ENCODE measurements around the gene DNASE1L1.
A peak's percentile ranks its signal among the peaks of the same experiment; 100 is the strongest.

DNASE1L1 gene

GRCh38 chrX:154383359-154384283, 25.4 kb downstream of the DNASE1L1 start:
- no peak for DNase-seq (ENCODE audit: low read depth, low spot score)

- DNase-seq (ENCODE audit: low read depth, low spot score) = no peak
Observed at GRCh38 chrX:154382483-154383069, 26.5 kb downstream of the DNASE1L1 start.

GRCh38 chrX:154381271-154381670, 27.8 kb downstream of the DNASE1L1 start:
- DNase-seq (ENCODE audit: low read depth, low spot score) = no peak

- no peak for DNase-seq (ENCODE audit: low read depth, low spot score)
Observed at GRCh38 chrX:154380787-154381186, 28.3 kb downstream of the DNASE1L1 start.

GRCh38 chrX:154380153-154380552, 28.9 kb downstream of the DNASE1L1 start:
- DNase-seq (ENCODE audit: low read depth, low spot score) = no peak

GRCh38 chrX:154379569-154379951, 29.5 kb downstream of the DNASE1L1 start:
- no peak for DNase-seq (ENCODE audit: low read depth, low spot score)

- peak; percentile 97 for DNase-seq (ENCODE audit: low read depth, low spot score)
Observed at GRCh38 chrX:154378799-154379568, 30.1 kb downstream of the DNASE1L1 start, which contains the start of gene EMD. Gene EMD, plus strand, starts transcription at chrX:154379295. Its CDS starts 190 bp downstream, at chrX:154379485.

- no peak for DNase-seq (ENCODE audit: low read depth, low spot score)
Observed at GRCh38 chrX:154378059-154378798, 30.8 kb downstream of the DNASE1L1 start.

GRCh38 chrX:154376774-154377173, 32.3 kb downstream of the DNASE1L1 start:
- DNase-seq (ENCODE audit: low read depth, low spot score) = no peak

GRCh38 chrX:154375156-154375504, 33.9 kb downstream of the DNASE1L1 start:
- no peak for DNase-seq (ENCODE audit: low read depth, low spot score)

- no peak for DNase-seq (ENCODE audit: low read depth, low spot score)
Observed at GRCh38 chrX:154374313-154375155, 34.5 kb downstream of the DNASE1L1 start, which contains the start of gene FLNA. Gene FLNA, minus strand, starts transcription at chrX:154374634. Its CDS starts 3,389 bp downstream, at chrX:154371245.

- no peak for DNase-seq (ENCODE audit: low read depth, low spot score)
Observed at GRCh38 chrX:154373340-154374306, 35.4 kb downstream of the DNASE1L1 start.

GRCh38 chrX:154372612-154373022, 36.4 kb downstream of the DNASE1L1 start:
- DNase-seq (ENCODE audit: low read depth, low spot score) = no peak

- DNase-seq (ENCODE audit: low read depth, low spot score) = no peak
Observed at GRCh38 chrX:154371789-154372300, 37.2 kb downstream of the DNASE1L1 start.

GRCh38 chrX:154371017-154371788, 37.9 kb downstream of the DNASE1L1 start:
- peak; percentile 63 for DNase-seq (ENCODE audit: low read depth, low spot score)

- DNase-seq (ENCODE audit: low read depth, low spot score) = no peak
Observed at GRCh38 chrX:154370300-154371016, 38.6 kb downstream of the DNASE1L1 start.

- peak; percentile 74 for DNase-seq (ENCODE audit: low read depth, low spot score)
Observed at GRCh38 chrX:154369449-154370299, 39.4 kb downstream of the DNASE1L1 start.

Measured in brain pericyte (primary cell).